Activated T-helper 1 cell treated with Interleukin-2 at 50 U/mL for 16 hours (primary cell): Measurements from ENCODE around the gene GPAT3.

ENCODE experiments used
- DNase-seq: peaks from one replicate; pipeline ENCODE4 v3.0.0-alpha.2; 2020; ENCODE audit warnings: low read depth

Gene GPAT3

GRCh38 chr4:83644677-83645659 lies 109.1 kb downstream of the GPAT3 start:
- no peak for DNase-seq

GRCh38 chr4:83646538-83647239 lies 110.8 kb downstream of the GPAT3 start:
- no peak for DNase-seq

- DNase-seq = no peak
Observed at GRCh38 chr4:83651846-83652245, 115.9 kb downstream of the GPAT3 start.
